HG03558 (cell line): Measurements from ENCODE around the gene REN.

ENCODE experiments used
- ATAC-seq: cut with Tn5 transposase; IDR thresholded peaks from one replicate; pipeline ENCODE4 v1.9.1; 2021; ENCODE audit warnings: moderate number of reproducible peaks; ENCODE audit not compliant: unreplicated experiment; ENCODE audit errors: extremely low read depth

REN gene

DNA sequence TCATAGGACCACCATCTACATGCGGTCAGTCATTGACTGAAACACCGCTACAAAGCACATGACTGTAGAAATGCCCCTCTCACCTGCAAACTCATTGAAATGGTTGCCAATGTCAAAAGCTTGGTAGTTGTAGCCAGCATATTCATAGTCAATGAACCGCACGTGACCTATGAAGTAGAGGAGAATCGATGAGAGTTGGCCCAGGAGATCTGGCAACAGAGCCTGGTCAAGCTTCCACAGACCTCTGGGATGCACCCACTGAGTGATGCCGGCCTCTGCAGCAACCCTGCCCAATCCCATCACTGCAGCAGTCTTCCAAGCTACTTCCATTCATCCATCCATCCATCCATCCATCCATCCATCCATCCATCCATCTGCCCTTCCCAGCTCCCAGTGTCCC, 26.2 kb downstream of the REN start:
- ATAC-seq: no peak

- no peak for ATAC-seq
Measured at GRCh38 chr1:204139088-204139487, 27.0 kb downstream of the REN start.

GRCh38 chr1:204136814-204137213, 29.3 kb downstream of the REN start:
- ATAC-seq: no peak

DNA sequence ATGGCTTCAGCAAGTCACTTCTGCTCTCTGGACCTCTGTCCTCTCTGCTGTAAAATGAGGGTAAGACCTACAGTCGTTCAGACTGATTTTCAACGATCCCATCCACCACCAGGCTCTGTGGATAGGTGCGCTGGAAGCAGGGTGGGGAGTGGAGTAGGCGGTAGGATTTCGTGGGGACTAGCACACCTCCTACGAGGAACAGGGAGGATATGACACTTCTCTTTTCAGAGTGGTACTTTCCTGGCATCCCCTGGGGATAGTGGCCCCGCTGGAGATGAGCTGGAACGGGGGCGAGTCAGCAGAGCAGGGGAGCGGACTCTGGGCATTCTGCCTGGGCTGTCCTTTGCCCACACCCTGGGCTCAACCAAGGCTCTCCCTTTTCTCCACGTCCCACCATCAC, 32.0 kb downstream of the REN start:
- no peak for ATAC-seq

- no peak for ATAC-seq
Measured at GRCh38 chr1:204132718-204133117, 33.4 kb downstream of the REN start.

GRCh38 chr1:204131978-204132377, 34.2 kb downstream of the REN start:
- no peak for ATAC-seq

- no peak for ATAC-seq
Measured at GRCh38 chr1:204130981-204131892, 34.9 kb downstream of the REN start.

DNA sequence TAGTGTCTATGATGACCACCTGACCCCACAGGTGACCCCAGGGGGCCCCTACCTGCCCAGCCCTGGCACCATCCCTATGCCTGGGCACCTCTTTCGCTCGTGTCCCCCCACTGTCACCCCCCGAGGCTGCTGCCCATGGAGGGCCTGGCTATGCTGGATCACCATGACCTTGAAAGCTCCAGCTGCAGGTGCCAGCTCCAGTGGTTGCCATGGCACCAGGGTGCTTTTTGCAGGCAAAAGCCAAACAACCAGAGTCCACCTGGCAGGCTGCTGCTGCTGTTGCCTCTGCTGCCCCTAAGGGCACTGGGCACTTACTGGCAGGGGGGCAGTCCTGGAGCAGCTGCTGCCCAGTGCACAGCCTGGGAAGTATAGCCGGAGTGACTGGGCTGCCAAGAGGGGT, 36.0 kb downstream of the REN start:
- ATAC-seq: no peak

DNA sequence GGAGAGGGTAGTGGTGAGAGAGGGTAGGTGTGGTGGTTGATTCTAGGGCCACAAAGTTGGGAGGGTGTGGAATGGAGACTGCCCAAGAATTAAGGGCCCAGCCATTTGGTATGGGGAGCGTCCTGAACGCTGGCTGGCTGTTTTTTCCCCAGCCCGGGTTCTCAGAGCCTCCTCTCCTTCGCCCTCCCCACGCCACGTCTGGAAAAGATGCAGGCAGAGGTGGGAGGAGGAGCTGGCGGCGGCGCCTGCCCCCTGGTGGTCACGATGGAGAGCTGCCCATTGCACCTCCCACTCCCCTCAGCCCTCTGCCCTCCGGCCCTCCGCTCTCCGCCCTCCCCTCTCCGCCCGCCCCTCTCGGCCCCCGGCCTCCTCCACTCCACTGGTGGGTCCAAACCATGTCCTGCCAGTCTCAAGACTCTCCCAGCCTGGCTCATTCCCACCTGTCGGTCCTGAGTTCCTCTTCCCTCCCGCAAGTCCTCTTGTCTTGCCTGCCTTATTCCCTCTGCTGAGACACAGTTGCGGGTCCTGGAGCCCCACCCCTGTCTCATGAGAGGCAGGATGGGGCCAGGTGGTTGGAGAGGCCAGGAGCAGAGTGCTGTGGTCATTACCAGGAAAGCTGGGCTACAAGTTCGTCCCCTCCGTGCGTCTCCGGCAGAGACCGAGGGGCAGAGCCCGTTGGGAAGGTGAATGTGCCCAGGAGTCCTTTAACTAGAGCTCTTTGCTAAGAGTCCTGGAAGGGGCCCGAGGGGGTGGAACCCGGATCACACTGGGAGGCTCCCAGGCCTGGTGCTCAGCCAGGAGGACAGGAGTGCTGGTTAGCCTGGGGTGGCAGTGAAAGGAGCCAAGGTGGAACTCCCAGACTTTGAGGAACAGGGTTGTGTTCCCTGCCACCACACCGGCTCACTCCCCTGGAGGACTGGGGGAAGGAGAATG, 36.9 kb downstream of the REN start:
- ATAC-seq: no peak

- no peak for ATAC-seq
Measured at GRCh38 chr1:204128464-204128963, 37.6 kb downstream of the REN start.

DNA sequence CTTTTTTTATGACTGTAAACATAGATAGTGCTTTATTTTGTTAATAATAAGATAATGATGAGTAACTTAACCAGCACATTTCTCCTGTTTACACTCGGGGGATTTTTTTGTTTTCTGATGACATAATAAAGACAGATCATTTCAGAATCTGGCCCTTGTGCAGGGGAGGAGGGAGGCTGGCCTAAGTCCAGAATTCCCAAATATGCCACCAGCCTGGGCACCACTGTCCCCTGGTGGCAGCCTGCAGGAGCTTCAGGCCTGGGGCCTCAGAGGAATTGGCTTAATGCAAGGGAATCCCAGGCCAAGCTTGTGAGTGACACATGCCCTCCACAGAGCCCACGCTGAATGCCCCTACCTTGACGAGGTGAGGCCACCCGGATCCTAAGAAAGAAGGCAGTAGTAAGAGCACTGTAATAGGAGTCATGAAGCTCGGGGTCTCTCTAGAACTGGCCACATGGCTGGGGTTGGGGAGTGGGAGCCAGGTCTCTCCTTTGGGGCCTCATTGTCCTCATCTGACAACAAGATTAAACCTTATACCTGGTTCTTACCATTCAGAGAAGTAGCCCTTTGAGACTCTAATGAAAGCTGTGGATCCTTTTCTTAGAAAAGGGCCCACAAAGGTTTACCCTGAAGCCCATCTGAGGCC, 38.4 kb downstream of the REN start:
- no peak for ATAC-seq

DNA sequence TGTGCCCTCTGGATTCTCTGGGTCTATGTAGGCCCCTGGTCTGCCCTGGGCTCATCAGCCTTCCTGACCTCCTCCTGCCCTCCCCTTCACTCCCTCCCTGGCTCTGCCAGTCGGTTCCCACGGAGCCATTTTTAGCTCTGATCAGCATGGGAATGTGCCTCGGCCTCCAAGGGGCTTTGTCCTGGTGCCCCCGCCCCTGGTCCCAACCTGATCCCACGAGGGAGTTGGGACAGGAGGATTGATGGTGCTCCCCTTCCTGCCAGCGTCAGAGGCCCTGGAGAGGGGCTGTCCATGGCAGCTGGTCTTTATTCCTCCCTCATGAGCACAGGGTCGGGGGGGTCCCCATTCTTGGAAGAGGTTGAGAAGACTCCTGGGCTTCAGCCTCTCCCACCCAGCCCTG, 39.2 kb downstream of the REN start:
- ATAC-seq: no peak

- no peak for ATAC-seq
Measured at GRCh38 chr1:204126386-204126785, 39.8 kb downstream of the REN start.

DNA sequence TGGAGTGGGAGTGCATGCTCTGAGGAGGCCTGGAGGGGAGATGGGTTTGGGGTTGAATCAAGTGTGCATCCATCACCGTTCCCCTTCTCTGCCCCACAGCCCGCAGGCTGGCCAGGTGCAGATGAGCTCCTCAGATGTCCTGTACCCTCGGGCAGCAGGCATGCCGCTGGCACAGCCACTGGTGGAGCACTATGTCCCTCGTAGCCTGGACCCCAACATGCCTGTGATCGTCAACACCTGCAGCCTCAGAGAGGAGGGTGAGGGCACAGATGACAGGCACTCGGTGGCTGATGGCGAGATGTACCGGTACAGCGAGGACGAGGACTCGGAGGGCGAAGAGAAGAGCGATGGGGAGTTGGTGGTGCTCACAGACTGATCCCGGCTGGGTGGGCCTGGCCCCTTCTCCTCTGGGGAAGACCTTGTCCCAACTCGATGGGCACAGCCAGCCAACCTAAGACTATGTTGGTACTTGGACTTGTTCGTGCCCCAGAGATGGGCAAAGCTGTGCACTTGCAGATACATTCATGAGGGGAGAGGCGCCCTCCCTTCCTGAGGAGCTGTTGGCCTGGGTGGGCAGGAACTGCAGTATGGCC, 40.3 kb downstream of the REN start:
- no peak for ATAC-seq

- ATAC-seq: no peak
Measured at GRCh38 chr1:204124639-204125038, 41.5 kb downstream of the REN start.

GRCh38 chr1:204123376-204123775, 42.8 kb downstream of the REN start:
- no peak for ATAC-seq

GRCh38 chr1:204121840-204122555, 44.1 kb downstream of the REN start:
- ATAC-seq: no peak

DNA sequence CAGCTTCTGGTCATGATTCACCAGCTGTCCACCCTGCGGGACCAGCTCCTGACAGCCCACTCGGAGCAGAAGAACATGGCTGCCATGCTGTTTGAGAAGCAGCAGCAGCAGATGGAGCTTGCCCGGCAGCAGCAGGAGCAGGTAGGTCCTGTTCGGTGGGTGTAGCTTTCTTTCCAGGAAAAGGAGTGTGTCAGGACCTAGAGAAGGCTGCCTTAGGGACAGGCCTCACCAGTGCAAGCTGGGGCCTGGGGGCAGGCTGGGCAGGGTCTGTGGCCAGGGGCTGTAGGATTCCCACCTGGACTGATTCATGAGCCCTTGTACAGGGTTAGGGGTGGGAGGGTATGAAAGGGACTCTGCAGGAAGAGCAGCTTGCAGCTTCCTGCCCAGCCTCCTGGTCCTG, 49.6 kb downstream of the REN start:
- no peak for ATAC-seq

DNA sequence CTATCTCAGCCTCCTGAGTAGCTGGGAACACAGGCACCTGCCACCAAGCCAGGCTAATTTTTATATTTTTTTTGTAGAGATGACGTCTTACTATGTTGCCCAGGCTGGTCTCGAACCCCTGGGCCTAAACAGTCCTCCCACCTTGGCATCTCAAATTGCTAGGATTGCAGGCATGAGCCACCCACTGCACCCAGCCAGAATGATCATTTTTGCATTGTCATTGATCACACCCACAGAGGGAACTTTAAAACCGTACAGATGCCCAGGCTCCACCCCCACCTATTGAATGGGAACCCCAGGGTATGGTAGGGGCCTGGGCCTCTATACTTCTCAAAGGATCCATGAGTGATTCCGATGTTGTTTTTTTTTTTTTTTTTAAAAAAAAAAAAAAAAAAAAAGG, 51.0 kb downstream of the REN start:
- no peak for ATAC-seq

- no peak for ATAC-seq
Measured at GRCh38 chr1:204114606-204115005, 51.5 kb downstream of the REN start.
